ENCODE results near the gene TMSB4X. TPM values are rescaled to one million over a fixed set of nuclear protein-coding genes. Genes with fewer than 3 reads are reported as not detected.

The TMSB4X gene
- polyA plus RNA-seq, 3 donors: 15,641 to 31,074 (median 27,127) TPM

DNA sequence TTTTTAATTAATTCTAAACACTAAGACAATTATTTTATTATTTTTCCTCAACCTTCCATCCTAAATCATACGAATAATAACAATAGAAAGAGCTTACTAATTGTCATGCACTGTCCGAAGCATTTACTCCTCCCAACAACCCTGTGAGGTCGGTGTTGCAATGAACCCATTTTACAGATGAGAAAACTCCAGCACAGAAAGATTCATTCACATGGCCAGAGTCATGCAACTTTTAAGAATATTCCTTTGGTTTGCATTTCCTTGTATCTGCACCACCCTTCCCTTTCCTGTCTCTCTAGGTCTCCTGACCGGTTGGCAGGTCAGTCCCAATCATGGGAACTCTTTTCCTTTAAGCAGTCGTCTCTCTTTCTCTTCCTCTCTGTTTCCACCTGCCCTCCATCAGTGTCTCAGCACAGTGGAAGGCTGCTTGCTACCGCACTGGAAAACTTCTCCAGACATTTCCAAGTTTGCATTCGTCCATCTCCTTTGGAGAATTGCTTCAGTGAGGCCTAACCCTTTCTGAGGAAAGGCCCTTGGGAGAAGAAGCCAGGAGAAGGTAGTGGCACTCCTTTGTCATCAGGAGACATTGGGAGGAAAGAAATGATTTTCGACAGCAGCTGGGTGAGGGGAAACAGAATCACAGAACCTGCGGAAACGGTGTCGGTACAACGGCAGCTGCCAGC is 1.9 kb upstream of the TMSB4X start:
- H3K36me3 Mint-ChIP-seq: peaks cover 23 to 25% of the 10 kb centered on the region in 2 donors
- H3K4me2 ChIP-seq (replicated peaks; ENCODE audit: extremely low read depth, low read length, poor library complexity, severe bottlenecking): peak overlapping the region; percentile 77
- H3K4me1 ChIP-seq (ENCODE audit: control insufficient read depth in 1 of 2, insufficient read depth in 2 of 2, low read length in 2 of 2): peaks cover 51 to 71% of the 10 kb centered on the region in 2 donors

More for the DNA sequence above, 1.9 kb upstream of the TMSB4X start:
- intact Hi-C loops (cut with micrococcal nuclease): loop anchor here (5.0 to 10.0 kb wide), 4 partner anchors 34 to 522 kb away; no protein-coding TSS in a partner anchor
- TF ChIP-seq, protein P1, sequence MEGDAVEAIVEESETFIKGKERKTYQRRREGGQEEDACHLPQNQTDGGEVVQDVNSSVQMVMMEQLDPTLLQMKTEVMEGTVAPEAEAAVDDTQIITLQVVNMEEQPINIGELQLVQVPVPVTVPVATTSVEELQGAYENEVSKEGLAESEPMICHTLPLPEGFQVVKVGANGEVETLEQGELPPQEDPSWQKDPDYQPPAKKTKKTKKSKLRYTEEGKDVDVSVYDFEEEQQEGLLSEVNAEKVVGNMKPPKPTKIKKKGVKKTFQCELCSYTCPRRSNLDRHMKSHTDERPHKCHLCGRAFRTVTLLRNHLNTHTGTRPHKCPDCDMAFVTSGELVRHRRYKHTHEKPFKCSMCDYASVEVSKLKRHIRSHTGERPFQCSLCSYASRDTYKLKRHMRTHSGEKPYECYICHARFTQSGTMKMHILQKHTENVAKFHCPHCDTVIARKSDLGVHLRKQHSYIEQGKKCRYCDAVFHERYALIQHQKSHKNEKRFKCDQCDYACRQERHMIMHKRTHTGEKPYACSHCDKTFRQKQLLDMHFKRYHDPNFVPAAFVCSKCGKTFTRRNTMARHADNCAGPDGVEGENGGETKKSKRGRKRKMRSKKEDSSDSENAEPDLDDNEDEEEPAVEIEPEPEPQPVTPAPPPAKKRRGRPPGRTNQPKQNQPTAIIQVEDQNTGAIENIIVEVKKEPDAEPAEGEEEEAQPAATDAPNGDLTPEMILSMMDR (IDR thresholded peaks at IDR 0.05): no peak
- WGBS (ENCODE audit: insufficient coverage): no CpG with 5 or more reads among the region's 12 CpGs
- peaks cover 0 to 3% of the 10 kb centered on the region in 2 donors for H3K27me3 ChIP-seq (ENCODE audit: control insufficient read depth in 2 of 2, insufficient read depth in 2 of 2, low read length in 2 of 2)
- Mint-ChIP-seq H3K27ac (peak overlapping the region; percentile 94 to 99 (median 97)), H3K27me3 (ENCODE audit: low read depth in 3 of 3) (peaks cover 0 to 82% (median 0%) of the 10 kb centered on the region in 3 donors), H3K4me1 (peaks cover 47% of the 10 kb centered on the region), H3K9me3 (peaks cover 0 to 29% (median 14%) of the 10 kb centered on the region in 7 donors), H3K4me3 (peak overlapping the region; percentile 98)
- H3K79me2 ChIP-seq (ENCODE audit: insufficient read depth, low read length): peaks cover 48% of the 10 kb centered on the region
- peak overlapping the region; percentile 95 for H3K9ac ChIP-seq (ENCODE audit: insufficient read depth, low read length, poor library complexity, severe bottlenecking)
- peak overlapping the region; percentile 87 to 97 (median 95) for H3K4me3 ChIP-seq (replicated peaks in 1 of 3; ENCODE audit: low read depth in 2 of 3, low read length in 3 of 3)
- H3K36me3 ChIP-seq (replicated peaks in 1 of 2; ENCODE audit: control insufficient read depth in 1 of 2, insufficient read depth in 2 of 2, low read length in 2 of 2): peaks cover 4 to 6% of the 10 kb centered on the region in 2 donors
- peak overlapping the region; percentile 93 to 98 for H3K27ac ChIP-seq (ENCODE audit: low read depth in 1 of 2, low read length in 2 of 2)
- peaks cover 26% of the 10 kb centered on the region for H4K20me1 ChIP-seq (ENCODE audit: insufficient read depth, low read length)
- peak overlapping the region; percentile 43 for H2AFZ ChIP-seq (ENCODE audit: insufficient read depth, low read depth, low read length, poor library complexity, severe bottlenecking)
- peaks cover 0 to 6% of the 10 kb centered on the region in 2 donors for H3K9me3 ChIP-seq (replicated peaks in 1 of 2; ENCODE audit: control insufficient read depth in 1 of 2, insufficient read depth in 1 of 2, low read length in 2 of 2)
- peak in 1 of 3 donors; percentile 5 for DNase-seq
